Endothelial cell of umbilical vein (primary cell): ENCODE measurements around the gene CLIP3. TPM values are rescaled to one million over a fixed set of nuclear protein-coding genes. Genes with fewer than 3 reads are reported as not detected.

ENCODE experiments used
- BruUV-seq: library from RNA; stranded (reverse); fragments of 400-500 nt; replicated peaks from 2 replicates; lab custom pipeline; 2021; lab: Mats Ljungman, UMichigan
- CTCF ChIA-PET: fragments of 300-600, 350-600 bp; sonication (Branson Sonifier 250); formaldehyde crosslinking; loops from one replicate; lab custom pipeline; 2021; ENCODE audit warnings: antibody characterized with exemption, inconsistent platforms; lab: Charles Lee
- POLR2A ChIA-PET: fragments of 300-600, 350-600 bp; sonication (Branson Sonifier 250); formaldehyde crosslinking; loops from one replicate; lab custom pipeline; 2021; ENCODE audit warnings: antibody characterized with exemption, inconsistent platforms; lab: Charles Lee
- DNase-seq: peaks from one replicate; pipeline ENCODE4 v3.0.0-alpha.2; 2011; ENCODE audit warnings: low read depth, low spot score
- FAIRE-seq: peaks from 2 replicates; lab custom pipeline; 2011; peaks lifted over from hg19 to GRCh38; lab: Jason Lieb, UNC
- H2AFZ ChIP-seq: 2 replicates; pipeline ENCODE4 v1.6.0; 2012; ENCODE audit warnings: low read depth, low read length, control low read depth, inconsistent platforms
- H3K27ac ChIP-seq: 2 replicates; pipeline ENCODE4 v1.5.1; 2011; ENCODE audit warnings: low read depth, mild to moderate bottlenecking, control low read depth, low read length, moderate library complexity; ENCODE audit not compliant: insufficient read depth
- H3K27me3 ChIP-seq, 2 experiments: 2 replicates each; pipeline versions ENCODE4 v1.6.0 to v1.6.1; 2011; ENCODE audit warnings: low read length in 2 of 2, mixed read lengths in 1 of 2; ENCODE audit not compliant: control insufficient read depth in 2 of 2, insufficient read depth in 2 of 2
- H3K36me3 ChIP-seq, 2 experiments: 2 replicates in 1 of 2; 3 replicates in 1 of 2; pipeline ENCODE4 v1.5.1; 2011; ENCODE audit warnings: low read length in 2 of 2, mild to moderate bottlenecking in 1 of 2, moderate library complexity in 1 of 2; ENCODE audit not compliant: control insufficient read depth in 2 of 2, insufficient read depth in 2 of 2; ENCODE audit errors: extremely low read depth in 1 of 2
- H3K4me1 ChIP-seq: 3 replicates; pipeline ENCODE4 v1.5.1; 2011; ENCODE audit warnings: mild to moderate bottlenecking, low read length; ENCODE audit not compliant: control insufficient read depth, insufficient read depth; ENCODE audit errors: extremely low read depth
- H3K4me2 ChIP-seq: 2 replicates; pipeline ENCODE4 v1.6.1; 2011; ENCODE audit warnings: low read length, control low read depth, mixed read lengths; ENCODE audit not compliant: insufficient read depth
- H3K4me3 ChIP-seq, 3 experiments: fragments of 200-600 bp in 1 of 3; sonication (generic), shearing (Covaris generic) in 1 of 3; replicated peaks in 1 of 3; 2 replicates each; pipeline ENCODE4 v1.5.1; 2011 to 2016; ENCODE audit warnings: control low read depth in 3 of 3, low read length in 3 of 3, mild to moderate bottlenecking in 2 of 3, inconsistent platforms in 1 of 3, low read depth in 1 of 3, moderate library complexity in 1 of 3; ENCODE audit not compliant: insufficient read depth in 1 of 3
- H3K79me2 ChIP-seq: 2 replicates; pipeline ENCODE4 v1.6.0; 2012; ENCODE audit warnings: low read length, inconsistent platforms; ENCODE audit not compliant: control insufficient read depth, insufficient read depth
- H3K9ac ChIP-seq: replicated peaks from 2 replicates; pipeline ENCODE3; 2011; ENCODE audit warnings: low read length, control low read depth; ENCODE audit not compliant: insufficient read depth; ENCODE audit errors: extremely low read depth
- H3K9me1 ChIP-seq: replicated peaks from 3 replicates; pipeline ENCODE4 v1.6.0; 2011; ENCODE audit warnings: mild to moderate bottlenecking, low read length; ENCODE audit not compliant: control insufficient read depth, insufficient read depth; ENCODE audit errors: extremely low read depth
- H3K9me3 ChIP-seq: replicated peaks from 2 replicates; pipeline ENCODE4 v1.5.1; 2012; ENCODE audit warnings: low read length, inconsistent platforms; ENCODE audit not compliant: control insufficient read depth, insufficient read depth
- H4K20me1 ChIP-seq: replicated peaks from 2 replicates; pipeline ENCODE3; 2011; ENCODE audit warnings: mild to moderate bottlenecking, low read length; ENCODE audit not compliant: control insufficient read depth, insufficient read depth; ENCODE audit errors: extremely low read depth
- CTCF ChIP-seq, 2 donors: IDR thresholded peaks; 1 replicate in 1 of 2; 2 replicates in 1 of 2; pipeline ENCODE4 v1.5.1; 2011; ENCODE audit warnings: low read length in 2 of 2, mild to moderate bottlenecking in 2 of 2, moderate library complexity in 2 of 2, control low read depth in 1 of 2, inconsistent platforms in 1 of 2, low read depth in 1 of 2; ENCODE audit not compliant: insufficient read depth in 1 of 2; ENCODE audit errors: extremely low read depth in 1 of 2
- EZH2 ChIP-seq: IDR thresholded peaks from 2 replicates; pipeline ENCODE4 v1.6.1; 2012; ENCODE audit warnings: borderline replicate concordance, low read depth, mild to moderate bottlenecking, moderate library complexity, low read length, inconsistent platforms; ENCODE audit not compliant: severe bottlenecking
- FOS ChIP-seq: IDR thresholded peaks from 2 replicates; pipeline ENCODE4 v1.6.1; 2011; ENCODE audit warnings: mild to moderate bottlenecking, low read length, moderate library complexity, borderline replicate concordance; ENCODE audit not compliant: insufficient read depth
- GATA2 ChIP-seq: IDR thresholded peaks from 2 replicates; pipeline ENCODE4 v1.7.0; 2011; ENCODE audit warnings: low read depth, mild to moderate bottlenecking, moderate library complexity, mixed read lengths, low read length; ENCODE audit not compliant: insufficient read length, insufficient read depth
- JUN ChIP-seq: IDR thresholded peaks from 2 replicates; pipeline ENCODE4 v1.6.1; 2011; ENCODE audit warnings: borderline replicate concordance, low read depth; ENCODE audit not compliant: insufficient read length, insufficient read depth
- MAX ChIP-seq: IDR thresholded peaks from 2 replicates; pipeline ENCODE4 v1.6.1; 2011; ENCODE audit not compliant: insufficient read depth, insufficient read length
- MYC ChIP-seq: IDR thresholded peaks from one replicate; pipeline ENCODE4 v1.6.1; 2011; ENCODE audit warnings: mild to moderate bottlenecking, low read depth, low read length
- POLR2A ChIP-seq: IDR thresholded peaks from 2 replicates; pipeline ENCODE4 v1.6.1; 2012; ENCODE audit warnings: low read depth, mild to moderate bottlenecking, control low read depth, low read length
- POLR2AphosphoS5 ChIP-seq: IDR thresholded peaks from 2 replicates; pipeline ENCODE4 v1.6.1; 2012; ENCODE audit warnings: low read depth, mild to moderate bottlenecking, control low read depth, low read length, moderate library complexity; ENCODE audit not compliant: insufficient read depth
- dilution Hi-C: fragments of 300-500 bp; cut with MboI; formaldehyde crosslinking; loops from one replicate; pipeline ENCODE4 v1.15.0; 2019; ENCODE audit warnings: low sequenced_read_pairs; ENCODE audit not compliant: extremely low pct_ligation_motif_present
- intact Hi-C: fragments of 100-400 bp; cut with micrococcal nuclease; formaldehyde crosslinking; loops from one replicate; pipeline ENCODE4 v1.10.0; 2022
- polyA plus RNA-seq, 4 experiments: library from polyadenylated mRNA; depleted of rRNA in 3 of 4; stranded (reverse) in 3 of 4; unstranded in 1 of 4; fragments of >200 nt; gene quantifications; 2 replicates each; pipeline versions ENCODE4 v1.2.1 to v1.2.3, GENCODE V29; 2011 to 2012; ENCODE audit warnings: missing spikeins in 1 of 4
- total RNA-seq: library from RNA; stranded (reverse); gene quantifications from 2 replicates; pipeline ENCODE4 v1.2.3, GENCODE V29; 2021

CLIP3 gene
- total and polyA plus RNA-seq, 2 donors (not counting 3 experiments of a cell fraction or from before 2014, with no cell fraction given): 7.0 to 24.4 TPM

- no TSS peak for BruUV-seq
- no peak overlapping the region for H2AFZ ChIP-seq
- FAIRE-seq (no peak), DNase-seq (no peak)
- no peaks in the 10 kb centered on the region for H3K9me1 ChIP-seq
- H3K4me3 ChIP-seq: no peak overlapping the region
- dilution Hi-C loops: no loop called here
- H3K27ac ChIP-seq: no peak overlapping the region
- H3K4me2 ChIP-seq: no peak overlapping the region
- H3K36me3 ChIP-seq: peaks cover 0 to 2% of the 10 kb centered on the region in 2 experiments
- POLR2A ChIA-PET: no interaction called here
- H3K9me3 ChIP-seq: no peaks in the 10 kb centered on the region
- H3K27me3 ChIP-seq: no peaks in the 10 kb centered on the region
- H3K9ac ChIP-seq: no peak overlapping the region
- TF ChIP-seq CTCF (IDR thresholded peaks at IDR 0.05; ENCODE audit: extremely low read depth in 1 of 2, insufficient read depth in 1 of 2, low read depth in 1 of 2, low read length in 2 of 2) (no peak), POLR2A (no peak), FOS (no peak), MYC (no peak), MAX (no peak), EZH2 (no peak), JUN (no peak), POLR2AphosphoS5 (no peak), GATA2 (no peak)
- H3K4me1 ChIP-seq: peaks cover 10% of the 10 kb centered on the region
- H3K79me2 ChIP-seq: peaks cover 2% of the 10 kb centered on the region
- intact Hi-C loops: no loop called here
- CTCF ChIA-PET: interaction anchor here (1.0 kb wide), 1 partner anchor 12 kb away, joined by 3 read pairs; the partner anchor contains the start of gene SYNE4
- no peaks in the 10 kb centered on the region for H4K20me1 ChIP-seq
These were observed 35.9 kb downstream of the CLIP3 start for GRCh38 chr19:35996777-35997176.
